Stimulated activated effector memory CD8-positive, alpha-beta T cell treated with anti-CD3 and anti-CD28 coated beads, Interleukin-12 subunit alpha, Interleukin-12 subunit beta, amount 100 ng/mL, for 72 hours (primary cell): ENCODE results near the gene CTNNA2.
"Not testable (repeated sequence)": the region's sequence is repeated elsewhere in the genome, so short reads cannot be mapped to it uniquely, and the experiment has no call there.

Experiments used
- ATAC-seq: fragments of 150-1000 bp; cut with Tn5 transposase; 2 replicates; pipeline ENCODE4 v1.10.0; 2021
- DNase-seq, 2 donors: peaks; one replicate each; pipeline ENCODE4 v3.0.0; 2021 to 2022; ENCODE audit warnings: low spot score in 2 of 2
- H3K27ac Mint-ChIP-seq: one replicate; pipeline ENCODE4 v1.8.0; 2022; ENCODE audit warnings: mild to moderate bottlenecking, mixed read lengths
- H3K36me3 Mint-ChIP-seq: one replicate; pipeline ENCODE4 v1.8.0; 2022; ENCODE audit warnings: mild to moderate bottlenecking, mixed read lengths
- H3K4me1 Mint-ChIP-seq: one replicate; pipeline ENCODE4 v1.8.0; 2022; ENCODE audit warnings: mixed read lengths
- H3K4me3 Mint-ChIP-seq: one replicate; pipeline ENCODE4 v1.8.0; 2022; ENCODE audit warnings: mild to moderate bottlenecking, mixed read lengths
- H3K9me3 Mint-ChIP-seq: one replicate; pipeline ENCODE4 v1.8.0; 2022; ENCODE audit warnings: mixed read lengths

The CTNNA2 gene

GRCh38 chr2:80187156-80187555 lies 674.3 kb downstream of the CTNNA2 start:
- H3K9me3 Mint-ChIP-seq = peaks cover 7% of the 10 kb centered on the region
- no peak for DNase-seq
- ATAC-seq = no peak
- H3K4me1 Mint-ChIP-seq = no peaks in the 10 kb centered on the region
- H3K27ac Mint-ChIP-seq = no peak overlapping the region
- H3K36me3 Mint-ChIP-seq = no peaks in the 10 kb centered on the region
- H3K4me3 Mint-ChIP-seq = no peak overlapping the region

DNA sequence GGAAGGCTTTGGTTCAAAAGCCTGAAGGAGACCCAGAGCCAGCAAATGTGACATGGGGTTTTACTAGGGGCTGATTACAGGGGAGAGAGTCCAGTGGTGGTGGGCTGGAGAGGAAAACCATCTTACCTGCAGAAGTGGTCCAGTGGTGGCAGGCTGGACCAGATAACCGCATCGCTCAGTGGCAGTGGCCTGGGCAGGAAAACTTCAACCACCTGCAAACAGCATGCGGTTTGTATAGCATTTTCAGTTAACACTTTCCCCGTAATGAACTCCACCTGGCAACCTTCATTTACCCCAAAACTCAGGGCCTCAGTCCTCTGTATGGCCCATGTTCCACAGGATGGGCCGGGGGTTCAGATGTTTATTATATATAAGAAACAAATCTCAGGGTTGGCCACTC lies 677.3 kb downstream of the CTNNA2 start:
- H3K9me3 Mint-ChIP-seq = peaks cover 5% of the 10 kb centered on the region
- no peak overlapping the region for H3K27ac Mint-ChIP-seq
- H3K36me3 Mint-ChIP-seq = no peaks in the 10 kb centered on the region
- DNase-seq (no peak), ATAC-seq (no peak)
- no peaks in the 10 kb centered on the region for H3K4me1 Mint-ChIP-seq
- no peak overlapping the region for H3K4me3 Mint-ChIP-seq

DNA sequence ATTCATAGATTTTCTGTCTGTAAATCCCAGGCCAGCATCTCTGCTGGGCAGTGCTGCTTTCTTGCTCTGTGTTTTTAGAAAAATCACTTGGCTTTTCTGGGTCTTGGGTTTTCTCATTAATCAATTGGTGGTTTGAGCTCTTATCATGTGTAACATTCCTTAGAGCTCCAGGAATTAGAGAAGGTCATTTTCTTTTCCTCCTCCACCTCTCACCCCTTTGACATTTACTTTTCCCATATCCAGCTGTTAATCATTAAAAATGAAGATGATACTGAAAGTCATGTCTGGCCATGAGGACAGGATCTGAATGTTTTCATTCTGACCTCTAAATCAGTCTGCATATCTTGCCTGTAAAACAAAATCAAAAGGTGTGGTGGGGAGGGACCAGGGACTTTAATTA lies 680.7 kb downstream of the CTNNA2 start:
- Mint-ChIP-seq H3K4me1 (no peaks in the 10 kb centered on the region), H3K4me3 (no peak overlapping the region), H3K9me3 (peaks cover 13% of the 10 kb centered on the region), H3K36me3 (no peaks in the 10 kb centered on the region), H3K27ac (no peak overlapping the region)
- DNase-seq (no peak), ATAC-seq (no peak)

DNA sequence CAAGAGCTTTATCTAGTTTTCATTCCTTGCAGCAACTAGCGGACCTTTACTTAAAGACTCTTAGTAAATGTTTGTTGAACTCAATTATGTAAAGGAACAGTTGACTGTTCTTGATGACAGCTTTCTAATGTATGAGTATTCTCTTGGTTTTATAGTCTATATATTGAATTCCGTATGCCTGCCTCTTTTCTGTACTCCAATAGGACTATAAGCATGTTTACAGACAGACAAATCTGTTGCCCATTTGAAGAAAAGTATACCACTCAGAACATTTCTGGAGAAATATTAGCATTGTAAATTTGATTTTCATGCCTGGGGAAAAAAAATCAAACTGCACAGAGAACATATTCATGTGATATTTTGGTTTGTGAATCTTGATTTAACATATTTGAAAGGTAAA lies 682.2 kb downstream of the CTNNA2 start:
- no peak overlapping the region for H3K27ac Mint-ChIP-seq
- no peaks in the 10 kb centered on the region for H3K36me3 Mint-ChIP-seq
- no peaks in the 10 kb centered on the region for H3K4me1 Mint-ChIP-seq
- ATAC-seq (no peak), DNase-seq (no peak)
- no peak overlapping the region for H3K4me3 Mint-ChIP-seq
- H3K9me3 Mint-ChIP-seq = peaks cover 16% of the 10 kb centered on the region

- no peaks in the 10 kb centered on the region for H3K36me3 Mint-ChIP-seq
- H3K4me1 Mint-ChIP-seq = no peaks in the 10 kb centered on the region
- peaks cover 16% of the 10 kb centered on the region for H3K9me3 Mint-ChIP-seq
- no peak for DNase-seq
- H3K4me3 Mint-ChIP-seq = no peak overlapping the region
- no peak overlapping the region for H3K27ac Mint-ChIP-seq
- no peak for ATAC-seq
These were observed 685.2 kb downstream of the CTNNA2 start for GRCh38 chr2:80198042-80198441.

DNA sequence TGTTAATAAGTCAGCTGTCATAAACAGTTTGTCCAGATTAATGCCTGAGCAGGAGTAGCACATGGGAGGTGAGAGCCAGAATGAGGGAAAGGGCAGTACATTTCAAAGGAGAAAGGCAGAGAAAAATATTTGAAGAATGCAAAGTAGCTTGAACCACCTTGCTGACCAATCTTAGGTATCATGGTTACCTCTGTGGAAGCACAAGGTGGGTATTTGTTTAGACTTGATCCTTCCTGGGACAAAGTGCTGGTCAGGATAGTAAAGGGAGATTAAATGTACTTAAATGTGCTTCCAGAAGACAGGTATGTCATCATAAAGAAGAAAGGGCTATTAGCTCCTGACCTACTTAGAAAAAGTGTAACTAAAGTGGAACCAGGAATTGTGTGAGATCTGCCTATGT lies 686.7 kb downstream of the CTNNA2 start:
- no peak for ATAC-seq
- H3K9me3 Mint-ChIP-seq = peaks cover 16% of the 10 kb centered on the region
- H3K4me1 Mint-ChIP-seq = no peaks in the 10 kb centered on the region
- no peak overlapping the region for H3K27ac Mint-ChIP-seq
- DNase-seq = no peak
- H3K4me3 Mint-ChIP-seq = no peak overlapping the region
- no peaks in the 10 kb centered on the region for H3K36me3 Mint-ChIP-seq

DNA sequence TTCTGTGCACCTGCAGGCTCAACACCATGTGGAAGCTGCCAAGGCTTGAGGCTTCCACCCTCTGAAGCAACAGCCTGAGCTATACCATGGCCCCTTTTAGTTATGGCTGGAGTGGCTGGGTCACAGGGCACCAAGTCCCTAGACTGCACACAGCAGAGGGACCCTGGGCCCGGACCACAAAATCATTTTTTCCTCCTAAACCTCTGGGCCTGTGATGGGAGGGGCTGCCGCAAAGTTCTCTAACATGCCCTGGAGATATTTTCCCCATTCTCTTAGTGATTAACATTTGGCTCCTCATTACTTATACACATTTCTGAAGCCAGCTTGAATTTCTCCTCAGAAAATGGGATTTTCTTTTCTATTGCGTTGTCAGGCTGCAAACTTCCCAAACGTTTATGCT lies 691.1 kb downstream of the CTNNA2 start:
- not testable (repeated sequence) for DNase-seq, H3K4me1 Mint-ChIP-seq, H3K27ac Mint-ChIP-seq, H3K36me3 Mint-ChIP-seq, H3K4me3 Mint-ChIP-seq, ATAC-seq
- peaks cover 15% of the 10 kb centered on the region for H3K9me3 Mint-ChIP-seq

GRCh38 chr2:80205498-80205897 lies 692.6 kb downstream of the CTNNA2 start:
- Mint-ChIP-seq H3K4me1 (no peaks in the 10 kb centered on the region), H3K27ac (no peak overlapping the region), H3K36me3 (no peaks in the 10 kb centered on the region), H3K9me3 (peaks cover 12% of the 10 kb centered on the region), H3K4me3 (no peak overlapping the region)
- no peak for DNase-seq
- no peak for ATAC-seq

- no peaks in the 10 kb centered on the region for H3K4me1 Mint-ChIP-seq
- H3K36me3 Mint-ChIP-seq = no peaks in the 10 kb centered on the region
- no peak overlapping the region for H3K4me3 Mint-ChIP-seq
- H3K27ac Mint-ChIP-seq = no peak overlapping the region
- DNase-seq = no peak
- peaks cover 11% of the 10 kb centered on the region for H3K9me3 Mint-ChIP-seq
- no peak for ATAC-seq
These were observed 696.6 kb downstream of the CTNNA2 start for GRCh38 chr2:80209458-80209857.

DNA sequence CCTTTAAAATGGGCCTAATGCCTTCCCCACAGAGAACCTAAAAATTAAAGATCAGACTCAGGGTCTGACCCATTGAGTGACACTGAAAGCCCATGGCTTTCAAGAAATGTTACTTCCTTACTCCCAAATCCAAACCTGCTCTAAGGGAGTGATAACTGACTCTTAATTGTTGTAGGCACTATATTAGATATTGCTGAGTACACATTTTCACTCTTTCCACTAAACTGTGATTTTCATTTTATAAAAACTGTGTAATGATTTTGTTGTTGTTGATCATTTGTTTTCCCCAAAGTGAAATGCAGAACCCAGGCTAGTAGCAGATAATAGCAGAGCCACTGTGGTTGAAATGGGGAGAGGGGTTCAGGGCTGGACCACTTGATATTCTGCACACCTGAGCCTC lies 704.6 kb downstream of the CTNNA2 start:
- no peak overlapping the region for H3K27ac Mint-ChIP-seq
- H3K4me3 Mint-ChIP-seq = no peak overlapping the region
- no peaks in the 10 kb centered on the region for H3K4me1 Mint-ChIP-seq
- H3K36me3 Mint-ChIP-seq = no peaks in the 10 kb centered on the region
- peaks cover 16% of the 10 kb centered on the region for H3K9me3 Mint-ChIP-seq
- ATAC-seq = no peak
- DNase-seq = no peak

- Mint-ChIP-seq H3K36me3 (no peaks in the 10 kb centered on the region), H3K9me3 (peaks cover 13% of the 10 kb centered on the region), H3K4me3 (no peak overlapping the region), H3K4me1 (no peaks in the 10 kb centered on the region), H3K27ac (no peak overlapping the region)
- ATAC-seq (no peak), DNase-seq (no peak)
These were observed 709.8 kb downstream of the CTNNA2 start for GRCh38 chr2:80222644-80223043.

DNA sequence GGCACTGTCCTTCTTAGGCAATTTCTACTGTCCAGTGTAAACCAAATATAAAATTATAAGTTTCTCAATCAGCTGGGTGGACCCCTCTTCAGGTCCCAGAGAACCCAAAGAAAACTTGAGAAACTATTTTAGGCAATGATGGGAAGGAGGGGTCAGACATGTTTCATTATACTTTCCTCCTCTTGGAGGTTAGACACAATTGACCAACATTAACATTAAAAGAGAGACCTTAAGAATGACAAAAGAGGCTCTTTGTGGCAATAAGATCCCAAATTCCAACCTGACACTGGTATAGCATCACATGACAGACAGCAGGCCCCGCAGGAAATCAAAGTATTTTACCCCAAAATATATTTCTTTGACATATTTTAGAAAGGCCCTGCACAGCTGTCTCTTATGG lies 718.6 kb downstream of the CTNNA2 start:
- Mint-ChIP-seq H3K4me3 (no peak overlapping the region), H3K9me3 (peaks cover 17% of the 10 kb centered on the region), H3K36me3 (no peaks in the 10 kb centered on the region), H3K27ac (no peak overlapping the region), H3K4me1 (no peaks in the 10 kb centered on the region)
- no peak for DNase-seq
- no peak for ATAC-seq

DNA sequence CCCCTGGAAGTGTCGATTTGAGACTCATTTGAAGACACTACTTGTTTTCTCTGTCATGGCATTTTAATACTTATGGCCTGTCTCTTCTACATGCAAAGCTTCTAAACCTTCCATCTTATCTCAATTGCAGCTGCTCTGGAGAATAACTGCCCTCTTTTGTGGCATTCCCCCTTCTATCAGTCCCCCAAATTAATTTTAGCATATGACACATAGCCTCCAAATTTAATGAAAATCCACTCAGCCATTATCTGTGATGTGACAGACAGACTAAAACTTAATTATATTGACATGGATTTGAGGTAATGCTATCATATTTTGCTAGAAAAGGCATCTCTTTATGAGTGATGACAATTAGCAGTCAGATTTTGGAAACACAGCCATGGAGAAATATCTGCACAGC lies 720.5 kb downstream of the CTNNA2 start:
- no peak overlapping the region for H3K4me3 Mint-ChIP-seq
- no peak for ATAC-seq
- no peaks in the 10 kb centered on the region for H3K4me1 Mint-ChIP-seq
- H3K27ac Mint-ChIP-seq = no peak overlapping the region
- no peaks in the 10 kb centered on the region for H3K36me3 Mint-ChIP-seq
- H3K9me3 Mint-ChIP-seq = peaks cover 13% of the 10 kb centered on the region
- no peak for DNase-seq

GRCh38 chr2:80238692-80239469 lies 726.0 kb downstream of the CTNNA2 start:
- H3K9me3 Mint-ChIP-seq = peaks cover 25% of the 10 kb centered on the region
- H3K4me3 Mint-ChIP-seq = no peak overlapping the region
- no peaks in the 10 kb centered on the region for H3K4me1 Mint-ChIP-seq
- H3K36me3 Mint-ChIP-seq = no peaks in the 10 kb centered on the region
- DNase-seq = no peak
- H3K27ac Mint-ChIP-seq = no peak overlapping the region
- no peak for ATAC-seq

DNA sequence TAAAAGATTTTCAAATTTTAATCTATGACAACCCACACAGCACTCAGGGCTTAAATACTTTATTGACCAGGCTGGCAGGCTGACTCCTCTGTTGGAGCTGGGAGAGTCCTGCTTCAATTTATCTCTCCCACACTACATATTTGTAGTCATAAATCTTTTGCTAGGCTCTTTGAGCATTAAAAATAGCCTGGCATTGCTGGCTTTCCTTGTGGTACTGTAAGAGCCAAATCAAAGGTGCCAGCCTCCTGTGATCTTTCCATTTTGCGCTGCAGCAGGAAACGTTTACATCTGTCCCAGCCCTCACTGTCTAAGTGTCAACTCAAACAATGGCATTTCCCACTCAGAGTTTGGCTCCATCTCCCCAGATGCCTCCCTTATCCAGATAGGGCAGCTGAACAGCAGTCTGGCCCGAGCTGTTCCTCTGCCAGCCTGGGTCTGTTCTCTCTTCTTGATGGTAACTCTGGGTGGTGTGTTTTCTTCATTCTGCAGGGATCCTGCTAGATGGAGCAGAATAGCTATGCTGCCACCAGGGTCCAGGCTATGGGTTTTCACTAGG lies 729.6 kb downstream of the CTNNA2 start:
- no peak overlapping the region for H3K4me3 Mint-ChIP-seq
- no peaks in the 10 kb centered on the region for H3K36me3 Mint-ChIP-seq
- no peak overlapping the region for H3K27ac Mint-ChIP-seq
- peaks cover 21% of the 10 kb centered on the region for H3K9me3 Mint-ChIP-seq
- no peak for DNase-seq
- no peaks in the 10 kb centered on the region for H3K4me1 Mint-ChIP-seq
- no peak for ATAC-seq

- ATAC-seq = no peak
- Mint-ChIP-seq H3K4me3 (no peak overlapping the region), H3K4me1 (no peaks in the 10 kb centered on the region), H3K36me3 (no peaks in the 10 kb centered on the region), H3K9me3 (peaks cover 19% of the 10 kb centered on the region), H3K27ac (no peak overlapping the region)
- DNase-seq = no peak
These were observed 732.2 kb downstream of the CTNNA2 start for GRCh38 chr2:80244905-80245584.
